HG03066 (cell line): Measurements from ENCODE around the gene TMSB4X.
"Not testable (repeated sequence)": the region's sequence is repeated elsewhere in the genome, so short reads cannot be mapped to it uniquely, and the experiment has no call there.

Source experiments
- ATAC-seq: cut with Tn5 transposase; IDR thresholded peaks from one replicate; pipeline ENCODE4 v1.9.1; 2021; ENCODE audit warnings: low read depth; ENCODE audit not compliant: unreplicated experiment

TMSB4X gene

GRCh38 chrX:12954376-12954775, 20.5 kb upstream of the TMSB4X start:
- no peak for ATAC-seq

- no peak for ATAC-seq
Observed at GRCh38 chrX:12954981-12955380, 19.9 kb upstream of the TMSB4X start.

- ATAC-seq: peak; percentile 44
Observed at GRCh38 chrX:12955882-12956703, 18.8 kb upstream of the TMSB4X start.

- peak; percentile 62 for ATAC-seq
Observed at GRCh38 chrX:12956704-12957534, 18.0 kb upstream of the TMSB4X start.

GRCh38 chrX:12958059-12958458, 16.9 kb upstream of the TMSB4X start:
- no peak for ATAC-seq

- ATAC-seq: no peak
Observed at GRCh38 chrX:12958461-12958860, 16.4 kb upstream of the TMSB4X start.

- ATAC-seq: no peak
Observed at GRCh38 chrX:12961196-12961718, 13.7 kb upstream of the TMSB4X start.

GRCh38 chrX:12962041-12962504, 12.8 kb upstream of the TMSB4X start:
- ATAC-seq: no peak

GRCh38 chrX:12963210-12963850, 11.6 kb upstream of the TMSB4X start:
- ATAC-seq: not testable (repeated sequence)

- no peak for ATAC-seq
Observed at GRCh38 chrX:12965131-12965940, 9.6 kb upstream of the TMSB4X start.

GRCh38 chrX:12966151-12966550, 8.8 kb upstream of the TMSB4X start:
- ATAC-seq: no peak

- no peak for ATAC-seq
Observed at GRCh38 chrX:12967711-12968465, 7.0 kb upstream of the TMSB4X start.

- ATAC-seq: no peak
Observed at GRCh38 chrX:12970691-12971202, 4.2 kb upstream of the TMSB4X start.

GRCh38 chrX:12971282-12972003, 3.5 kb upstream of the TMSB4X start:
- no peak for ATAC-seq

GRCh38 chrX:12972243-12972642, 2.7 kb upstream of the TMSB4X start:
- ATAC-seq: no peak

- no peak for ATAC-seq
Observed at GRCh38 chrX:12972878-12973560, 1.9 kb upstream of the TMSB4X start.

GRCh38 chrX:12973561-12974304, 1.2 kb upstream of the TMSB4X start:
- ATAC-seq: no peak
